Ectodermal cell (in vitro differentiated cells): ENCODE data around the gene FNDC8. TPM values are rescaled to one million over a fixed set of nuclear protein-coding genes. Genes with fewer than 3 reads are reported as not detected.

Experiments
- H3K27ac ChIP-seq: 2 replicates; pipeline ENCODE4 v1.7.0; 2013; ENCODE audit warnings: mild to moderate bottlenecking, low read depth, low read length; ENCODE audit not compliant: insufficient read depth, poor library complexity, severe bottlenecking
- H3K27me3 ChIP-seq: 2 replicates; pipeline ENCODE4 v1.7.0; 2013; ENCODE audit warnings: mild to moderate bottlenecking, low read length; ENCODE audit not compliant: insufficient read depth, control insufficient read depth, poor library complexity, severe bottlenecking
- H3K36me3 ChIP-seq: one replicate; pipeline ENCODE4 v1.7.0; 2013; ENCODE audit warnings: low read length; ENCODE audit not compliant: control insufficient read depth, insufficient read depth
- H3K4me1 ChIP-seq: one replicate; pipeline ENCODE4 v1.7.0; 2013; ENCODE audit warnings: low read length; ENCODE audit not compliant: control insufficient read depth, insufficient read depth
- H3K4me3 ChIP-seq: 2 replicates; pipeline ENCODE4 v1.7.0; 2013; ENCODE audit warnings: low read depth, low read length, control low read depth; ENCODE audit not compliant: insufficient read depth
- H3K9me3 ChIP-seq: 2 replicates; pipeline ENCODE4 v1.7.0; 2013; ENCODE audit warnings: mild to moderate bottlenecking, low read length, moderate library complexity; ENCODE audit not compliant: control insufficient read depth
- WGBS, 2 experiments: methylation state at CpG; one replicate each; pipeline ENCODE4 v1.1.7; 2013; ENCODE audit warnings: missing lambda C conversion rate in 2 of 2; 5-methylcytosine and 5-hydroxymethylcytosine counted together
- polyA plus RNA-seq, 4 experiments: library from polyadenylated mRNA; stranded (reverse); fragments of 50-300 nt; gene quantifications; one replicate each; pipeline ENCODE4 v1.2.3, GENCODE V29; 2013

Gene FNDC8
- polyA plus RNA-seq (2013, experiment 1 of 4) = not detected
- 0.14 TPM for polyA plus RNA-seq (2013, experiment 2 of 4)
- polyA plus RNA-seq (2013, experiment 3 of 4) = not detected
- not detected for polyA plus RNA-seq (2013, experiment 4 of 4)

- no peaks in the 10 kb centered on the region for H3K9me3 ChIP-seq
- no peaks in the 10 kb centered on the region for H3K36me3 ChIP-seq
- 85 to 96% methylated on average over 3 of the region's 3 CpGs for WGBS, 2 experiments
- H3K4me3 ChIP-seq = no peak within 1 kb of the TSS
- H3K27ac ChIP-seq = no peak within 1 kb of the TSS
- peaks cover 22% of the 10 kb centered on the region for H3K27me3 ChIP-seq
- peaks cover 4% of the 10 kb centered on the region for H3K4me1 ChIP-seq
These were observed at the start of gene FNDC8 for GRCh38 chr17:35121315-35121714. TSS of gene FNDC8 (plus strand) at chr17:35121615. CDS start at chr17:35121694, 79 bp downstream.

GRCh38 chr17:35073183-35073790 is 48.1 kb upstream of the FNDC8 start:
- H3K36me3 ChIP-seq = no peaks in the 10 kb centered on the region
- no peak overlapping the region for H3K4me3 ChIP-seq
- no peak overlapping the region for H3K27ac ChIP-seq
- H3K27me3 ChIP-seq = no peaks in the 10 kb centered on the region
- H3K9me3 ChIP-seq = no peaks in the 10 kb centered on the region
- no peaks in the 10 kb centered on the region for H3K4me1 ChIP-seq
- WGBS, 2 experiments = 89 to 93% methylated on average over 3 of the region's 3 CpGs

GRCh38 chr17:35073991-35074627 is 47.3 kb upstream of the FNDC8 start:
- Histone ChIP-seq H3K4me1 (no peaks in the 10 kb centered on the region), H3K4me3 (no peak overlapping the region), H3K27me3 (no peaks in the 10 kb centered on the region), H3K9me3 (no peaks in the 10 kb centered on the region), H3K27ac (no peak overlapping the region), H3K36me3 (no peaks in the 10 kb centered on the region)
- WGBS, 2 experiments = 92% methylated on average over 4 to 5 of the region's 5 CpGs

GRCh38 chr17:35074711-35075707 is 46.4 kb upstream of the FNDC8 start:
- no peaks in the 10 kb centered on the region for H3K36me3 ChIP-seq
- no peak overlapping the region for H3K27ac ChIP-seq
- no peaks in the 10 kb centered on the region for H3K4me1 ChIP-seq
- H3K27me3 ChIP-seq = no peaks in the 10 kb centered on the region
- H3K9me3 ChIP-seq = no peaks in the 10 kb centered on the region
- WGBS, 2 experiments = 85 to 86% methylated on average over 2 of the region's 2 CpGs
- H3K4me3 ChIP-seq = no peak overlapping the region

GRCh38 chr17:35076874-35077273 is 44.5 kb upstream of the FNDC8 start:
- Histone ChIP-seq H3K27me3 (no peaks in the 10 kb centered on the region), H3K4me3 (no peak overlapping the region), H3K36me3 (no peaks in the 10 kb centered on the region), H3K4me1 (no peaks in the 10 kb centered on the region), H3K27ac (no peak overlapping the region), H3K9me3 (no peaks in the 10 kb centered on the region)
- WGBS, 2 experiments = 95 to 96% methylated on average over 1 of the region's 1 CpG

- Histone ChIP-seq H3K36me3 (no peaks in the 10 kb centered on the region), H3K27me3 (no peaks in the 10 kb centered on the region), H3K9me3 (no peaks in the 10 kb centered on the region), H3K4me1 (no peaks in the 10 kb centered on the region), H3K27ac (no peak overlapping the region), H3K4me3 (no peak overlapping the region)
- WGBS, 2 experiments = 100% methylated on average over 1 of the region's 1 CpG
These were observed 41.6 kb upstream of the FNDC8 start for GRCh38 chr17:35079547-35080423.

- H3K27me3 ChIP-seq = no peaks in the 10 kb centered on the region
- no peaks in the 10 kb centered on the region for H3K36me3 ChIP-seq
- no peaks in the 10 kb centered on the region for H3K4me1 ChIP-seq
- H3K27ac ChIP-seq = no peak overlapping the region
- no peak overlapping the region for H3K4me3 ChIP-seq
- H3K9me3 ChIP-seq = no peaks in the 10 kb centered on the region
- whole genome bisulfite sequencing, 2 experiments = 40% methylated on average over 1 of the region's 1 CpG; no CpG with 5 or more reads in 1 of the 2 experiments
These were observed 40.9 kb upstream of the FNDC8 start for GRCh38 chr17:35080536-35080935.

- Histone ChIP-seq H3K9me3 (no peaks in the 10 kb centered on the region), H3K4me1 (no peaks in the 10 kb centered on the region), H3K4me3 (no peak overlapping the region), H3K27me3 (no peaks in the 10 kb centered on the region), H3K36me3 (no peaks in the 10 kb centered on the region), H3K27ac (no peak overlapping the region)
- 83% methylated on average over 1 of the region's 1 CpG; no CpG with 5 or more reads in 1 of the 2 experiments for WGBS, 2 experiments
These were observed 39.8 kb upstream of the FNDC8 start for GRCh38 chr17:35081638-35082037.

- 66 to 68% methylated on average over 3 of the region's 3 CpGs for WGBS, 2 experiments
- H3K4me1 ChIP-seq = no peaks in the 10 kb centered on the region
- H3K27ac ChIP-seq = no peak overlapping the region
- peaks cover 2% of the 10 kb centered on the region for H3K27me3 ChIP-seq
- no peak overlapping the region for H3K4me3 ChIP-seq
- H3K36me3 ChIP-seq = no peaks in the 10 kb centered on the region
- no peaks in the 10 kb centered on the region for H3K9me3 ChIP-seq
These were observed 39.2 kb upstream of the FNDC8 start for GRCh38 chr17:35082073-35082657.
